GM10248 (cell line): Measurements from ENCODE around the gene SMIM14.
A peak's percentile ranks its signal among the peaks of the same experiment; 100 is the strongest.
"Not testable (repeated sequence)": the region's sequence is repeated elsewhere in the genome, so short reads cannot be mapped to it uniquely, and the experiment has no call there.

Experiments
- CTCF ChIA-PET: fragments of 300-600 bp; sonication (Branson Sonifier 250); formaldehyde crosslinking; extraction: SDS; loops from one replicate; lab custom pipeline; 2021; ENCODE audit warnings: antibody characterized with exemption; lab: Yijun Ruan, JAX
- POLR2A ChIA-PET: fragments of 350-650 bp; sonication (Branson Sonifier 250); formaldehyde crosslinking; extraction: SDS; loops from one replicate; lab custom pipeline; 2020; ENCODE audit warnings: antibody characterized with exemption; lab: Yijun Ruan, JAX
- DNase-seq: peaks from one replicate; pipeline ENCODE4 v3.0.0; 2012; ENCODE audit errors: extremely low spot score
- TF ChIP-seq, protein P1 (sequence below): IDR thresholded peaks from 2 replicates; pipeline ENCODE4 v1.5.1; 2012; ENCODE audit warnings: mild to moderate bottlenecking, low read depth; ENCODE audit errors: extremely low read depth, missing control alignments, control extremely low read depth

The SMIM14 gene

GRCh38 chr4:39657465-39657864, 18.8 kb upstream of the SMIM14 start:
- CTCF ChIA-PET, result interaction anchor here (0.9 to 1.5 kb wide), 3 partner anchors 11 to 189 kb away, joined by 3 to 5 read pairs (median 4); no protein-coding TSS in a partner anchor
- DNase-seq, result peak; percentile 71
- TF ChIP-seq, protein P1, sequence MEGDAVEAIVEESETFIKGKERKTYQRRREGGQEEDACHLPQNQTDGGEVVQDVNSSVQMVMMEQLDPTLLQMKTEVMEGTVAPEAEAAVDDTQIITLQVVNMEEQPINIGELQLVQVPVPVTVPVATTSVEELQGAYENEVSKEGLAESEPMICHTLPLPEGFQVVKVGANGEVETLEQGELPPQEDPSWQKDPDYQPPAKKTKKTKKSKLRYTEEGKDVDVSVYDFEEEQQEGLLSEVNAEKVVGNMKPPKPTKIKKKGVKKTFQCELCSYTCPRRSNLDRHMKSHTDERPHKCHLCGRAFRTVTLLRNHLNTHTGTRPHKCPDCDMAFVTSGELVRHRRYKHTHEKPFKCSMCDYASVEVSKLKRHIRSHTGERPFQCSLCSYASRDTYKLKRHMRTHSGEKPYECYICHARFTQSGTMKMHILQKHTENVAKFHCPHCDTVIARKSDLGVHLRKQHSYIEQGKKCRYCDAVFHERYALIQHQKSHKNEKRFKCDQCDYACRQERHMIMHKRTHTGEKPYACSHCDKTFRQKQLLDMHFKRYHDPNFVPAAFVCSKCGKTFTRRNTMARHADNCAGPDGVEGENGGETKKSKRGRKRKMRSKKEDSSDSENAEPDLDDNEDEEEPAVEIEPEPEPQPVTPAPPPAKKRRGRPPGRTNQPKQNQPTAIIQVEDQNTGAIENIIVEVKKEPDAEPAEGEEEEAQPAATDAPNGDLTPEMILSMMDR, result no peak
- POLR2A ChIA-PET, result interaction anchor here (0.9 kb wide), 1 partner anchor 17 kb away, joined by 3 read pairs; no protein-coding TSS in a partner anchor

DNA sequence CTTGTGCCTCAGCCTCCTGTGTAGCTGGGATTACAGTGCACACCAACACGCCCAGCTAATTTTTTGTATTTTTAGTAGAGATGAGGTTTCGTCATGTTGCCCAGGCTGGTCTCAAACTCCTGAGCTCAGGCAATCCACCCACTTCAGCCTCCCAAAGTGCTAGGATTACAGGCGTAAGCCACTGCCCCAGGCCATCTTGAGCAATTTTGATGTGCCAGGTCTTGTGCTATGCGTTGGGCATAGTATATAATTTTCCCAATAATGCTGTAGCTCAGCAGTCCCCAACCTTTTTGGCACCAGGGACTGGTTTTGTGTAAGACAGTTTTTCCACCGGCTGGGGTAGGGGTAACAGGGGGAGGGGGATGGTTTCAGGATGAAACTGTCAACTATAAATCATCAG, 18.0 kb upstream of the SMIM14 start:
- CTCF ChIA-PET, result interaction anchor here (0.6 to 1.5 kb wide), 3 partner anchors 12 to 496 kb away, joined by 3 to 4 read pairs (median 4); no protein-coding TSS in a partner anchor
- POLR2A ChIA-PET, DNase-seq: not testable (repeated sequence)

- TF ChIP-seq, protein P1, result no peak
- peak; percentile 34 for DNase-seq
- POLR2A ChIA-PET, result no interaction called here
- CTCF ChIA-PET, result interaction anchor here (0.6 to 1.5 kb wide), 2 partner anchors 187 to 495 kb away, joined by 3 to 4 read pairs; no protein-coding TSS in a partner anchor
Measured at GRCh38 chr4:39655876-39656275, 17.2 kb upstream of the SMIM14 start.

- ChIA-PET CTCF (no interaction called here), POLR2A (no interaction called here)
- DNase-seq, result no peak
- TF ChIP-seq, protein P1, result no peak
Measured at GRCh38 chr4:39655211-39655610, 16.5 kb upstream of the SMIM14 start.

DNA sequence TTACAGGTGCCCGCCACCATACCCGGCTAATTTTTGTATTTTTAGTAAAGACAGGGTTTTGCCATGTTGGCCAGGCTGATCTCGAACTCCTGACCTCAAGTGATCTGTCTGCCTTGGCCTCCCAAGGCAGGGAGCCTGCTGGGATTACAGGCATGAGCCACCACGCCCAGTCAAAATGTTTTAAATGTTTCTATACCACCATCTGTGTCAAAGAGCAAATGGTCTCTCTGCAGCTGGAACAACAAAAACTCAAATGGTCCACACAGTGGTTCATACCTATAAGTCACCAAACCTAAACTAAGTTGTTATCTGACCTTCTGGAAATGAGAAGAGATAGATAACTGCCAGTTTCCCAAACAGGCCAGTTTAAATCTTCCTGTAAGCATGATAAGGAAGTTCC, 12.9 kb upstream of the SMIM14 start:
- CTCF ChIA-PET, POLR2A ChIA-PET, DNase-seq: not testable (repeated sequence)

- POLR2A ChIA-PET, result no interaction called here
- CTCF ChIA-PET, result interaction anchor here (1.0 to 1.4 kb wide), 3 partner anchors 12 to 45 kb away, joined by 3 to 4 read pairs (median 3); no protein-coding TSS in a partner anchor
- DNase-seq, result no peak
- TF ChIP-seq, protein P1, result no peak
Measured at GRCh38 chr4:39649639-39650265, 11.1 kb upstream of the SMIM14 start.

- CTCF ChIA-PET, result interaction anchor here (1.0 to 1.4 kb wide), 3 partner anchors 11 to 45 kb away, joined by 3 to 4 read pairs (median 3); no protein-coding TSS in a partner anchor
- no peak for DNase-seq
- TF ChIP-seq, protein P1, result no peak
- POLR2A ChIA-PET, result no interaction called here
Measured at GRCh38 chr4:39648827-39649558, 10.3 kb upstream of the SMIM14 start.
